Measurements from ENCODE around the gene ZNF385A.
"Not testable (repeated sequence)": the region's sequence is repeated elsewhere in the genome, so short reads cannot be mapped to it uniquely, and the experiment has no call there.

The ZNF385A gene

GRCh38 chr12:54358191-54358944 lies 26.2 kb downstream of the ZNF385A start:
- TF ChIP-seq, protein P1, sequence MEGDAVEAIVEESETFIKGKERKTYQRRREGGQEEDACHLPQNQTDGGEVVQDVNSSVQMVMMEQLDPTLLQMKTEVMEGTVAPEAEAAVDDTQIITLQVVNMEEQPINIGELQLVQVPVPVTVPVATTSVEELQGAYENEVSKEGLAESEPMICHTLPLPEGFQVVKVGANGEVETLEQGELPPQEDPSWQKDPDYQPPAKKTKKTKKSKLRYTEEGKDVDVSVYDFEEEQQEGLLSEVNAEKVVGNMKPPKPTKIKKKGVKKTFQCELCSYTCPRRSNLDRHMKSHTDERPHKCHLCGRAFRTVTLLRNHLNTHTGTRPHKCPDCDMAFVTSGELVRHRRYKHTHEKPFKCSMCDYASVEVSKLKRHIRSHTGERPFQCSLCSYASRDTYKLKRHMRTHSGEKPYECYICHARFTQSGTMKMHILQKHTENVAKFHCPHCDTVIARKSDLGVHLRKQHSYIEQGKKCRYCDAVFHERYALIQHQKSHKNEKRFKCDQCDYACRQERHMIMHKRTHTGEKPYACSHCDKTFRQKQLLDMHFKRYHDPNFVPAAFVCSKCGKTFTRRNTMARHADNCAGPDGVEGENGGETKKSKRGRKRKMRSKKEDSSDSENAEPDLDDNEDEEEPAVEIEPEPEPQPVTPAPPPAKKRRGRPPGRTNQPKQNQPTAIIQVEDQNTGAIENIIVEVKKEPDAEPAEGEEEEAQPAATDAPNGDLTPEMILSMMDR (IDR thresholded peaks at IDR 0.05) = no peak
- intact Hi-C loops (cut with DNase I; ENCODE audit: low total_unique reads) = loop anchor here (2.0 kb wide), 1 partner anchor 78 kb away; the partner anchor contains the start of genes CBX5 and HNRNPA1

DNA sequence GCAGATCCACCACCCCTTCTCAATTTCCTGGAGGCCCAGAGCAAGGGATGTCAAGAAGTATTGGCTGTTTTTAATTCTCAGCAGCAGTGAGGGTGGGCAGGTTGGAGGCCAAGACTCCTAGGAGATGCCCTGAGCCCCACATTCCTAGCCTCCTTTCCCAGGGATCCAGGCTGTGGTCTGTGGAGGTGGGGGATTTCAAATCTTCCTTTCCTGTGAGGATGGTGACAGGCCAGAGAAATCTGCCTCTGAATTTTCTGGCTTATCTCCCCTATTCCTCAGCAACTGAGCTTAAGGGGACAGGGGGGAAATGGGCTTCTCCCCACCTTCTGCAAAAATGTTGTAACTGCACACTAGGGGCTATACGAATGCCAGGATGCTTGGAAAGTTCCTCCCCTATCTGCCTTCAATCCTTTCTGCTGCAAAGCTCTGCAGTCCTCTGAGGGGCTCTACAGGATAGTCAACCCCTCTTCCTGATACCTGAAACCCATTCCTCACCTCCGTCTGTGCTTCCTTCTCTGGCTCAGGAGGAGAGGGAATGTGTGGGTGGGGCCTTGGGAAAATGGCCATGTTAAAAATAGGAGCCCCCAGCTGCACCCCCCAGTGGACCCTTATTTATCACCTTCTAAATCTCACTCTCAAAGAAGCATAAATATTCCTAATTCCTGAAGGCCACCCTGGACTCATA lies 26.9 kb downstream of the ZNF385A start:
- intact Hi-C loops (cut with DNase I; ENCODE audit: low total_unique reads) = loop anchor here (2.0 kb wide), 1 partner anchor 77 kb away; the partner anchor contains the start of genes CBX5 and HNRNPA1
- Histone ChIP-seq H3K27me3 (no peaks in the 10 kb centered on the region), H3K9me3 (no peaks in the 10 kb centered on the region), H3K36me3 (no peaks in the 10 kb centered on the region), H3K4me1 (peaks cover 0 to 33% (median 16%) of the 10 kb centered on the region in 4 donors), H3K27ac (peak overlapping the region; percentile 87 to 92), H3K4me3 (no peak overlapping the region)
- no peak for DNase-seq
- TF ChIP-seq, protein P1 (IDR thresholded peaks at IDR 0.05) = no peak

More at GRCh38 chr12:54358191-54358944, 26.2 kb downstream of the ZNF385A start:
- no peak for DNase-seq
- Histone ChIP-seq H3K36me3 (no peaks in the 10 kb centered on the region), H3K27me3 (no peaks in the 10 kb centered on the region), H3K9me3 (no peaks in the 10 kb centered on the region), H3K27ac (peak overlapping the region; percentile 87 to 92), H3K4me3 (peak overlapping the region; percentile 72 to 74), H3K4me1 (peaks cover 0 to 26% (median 11%) of the 10 kb centered on the region in 4 donors)

GRCh38 chr12:54356951-54357356 lies 27.6 kb downstream of the ZNF385A start:
- intact Hi-C loops (cut with DNase I; ENCODE audit: low total_unique reads) = no loop called here
- TF ChIP-seq, protein P1 (IDR thresholded peaks at IDR 0.05) = no peak
- no peak overlapping the region for H3K27ac ChIP-seq

GRCh38 chr12:54356228-54356627 lies 28.3 kb downstream of the ZNF385A start:
- intact Hi-C loops (cut with DNase I; ENCODE audit: low total_unique reads) = no loop called here
- Histone ChIP-seq H3K4me1 (peaks cover 0 to 46% (median 25%) of the 10 kb centered on the region in 4 donors), H3K4me3 (no peak overlapping the region), H3K36me3 (peaks cover 0 to 5% (median 2%) of the 10 kb centered on the region in 3 donors), H3K27me3 (no peaks in the 10 kb centered on the region), H3K27ac (no peak overlapping the region), H3K9me3 (no peaks in the 10 kb centered on the region)
- TF ChIP-seq, protein P1 (IDR thresholded peaks at IDR 0.05) = no peak
- no peak for DNase-seq

More at GRCh38 chr12:54356951-54357356, 27.6 kb downstream of the ZNF385A start:
- H3K4me1 ChIP-seq = peaks cover 0 to 40% (median 23%) of the 10 kb centered on the region in 4 donors
- no peaks in the 10 kb centered on the region for H3K9me3 ChIP-seq
- no peaks in the 10 kb centered on the region for H3K36me3 ChIP-seq
- H3K4me3 ChIP-seq = no peak overlapping the region
- H3K27me3 ChIP-seq = no peaks in the 10 kb centered on the region
- DNase-seq = no peak

- Histone ChIP-seq H3K27ac (no peak overlapping the region), H3K36me3 (peaks cover 5 to 14% (median 11%) of the 10 kb centered on the region in 3 donors)
- intact Hi-C loops (cut with DNase I; ENCODE audit: low total_unique reads) = no loop called here
These were observed 29.3 kb downstream of the ZNF385A start for GRCh38 chr12:54355104-54355815.

GRCh38 chr12:54354271-54354670 lies 30.3 kb downstream of the ZNF385A start:
- peaks cover 0 to 31% (median 19%) of the 10 kb centered on the region in 4 donors for H3K4me1 ChIP-seq
- H3K27me3 ChIP-seq; H3K4me3 ChIP-seq; H3K9me3 ChIP-seq; DNase-seq; H3K27ac ChIP-seq; intact Hi-C loops (cut with DNase I; ENCODE audit: low total_unique reads): not testable (repeated sequence)
- peaks cover 14 to 24% (median 20%) of the 10 kb centered on the region in 3 donors for H3K36me3 ChIP-seq

More at GRCh38 chr12:54355104-54355815, 29.3 kb downstream of the ZNF385A start:
- Histone ChIP-seq H3K9me3 (no peaks in the 10 kb centered on the region), H3K27me3 (no peaks in the 10 kb centered on the region), H3K4me3 (no peak overlapping the region), H3K4me1 (peaks cover 0 to 37% (median 22%) of the 10 kb centered on the region in 4 donors)
- DNase-seq = no peak
- TF ChIP-seq, protein P1 (IDR thresholded peaks at IDR 0.05) = no peak
